ENCODE data around the gene TRUB1. TPM values are rescaled to one million over a fixed set of nuclear protein-coding genes. Genes with fewer than 3 reads are reported as not detected.

TRUB1 gene
- total and polyA plus RNA-seq, 2 of the 4 experiments (the other 2 are of a cell fraction) = 9.1 to 17.9 TPM

GRCh38 chr10:114914560-114914959 lies 23.4 kb upstream of the TRUB1 start:
- Histone ChIP-seq H2BK120ac (ENCODE audit: low read depth, low read length) (no peak overlapping the region), H3K27me3 (ENCODE audit: control insufficient read depth, insufficient read depth, low read length) (peaks cover 2% of the 10 kb centered on the region; the same call in 1 of the 2 replicates), H3K18ac (ENCODE audit: low read depth, low read length) (no peak overlapping the region), H2BK5ac (ENCODE audit: low read depth, low read length, poor library complexity, severe bottlenecking) (no peak overlapping the region), H3K14ac (replicated peaks; ENCODE audit: low read depth, low read length) (no peak overlapping the region), H3K23ac (ENCODE audit: low read depth, low read length) (no peak overlapping the region), H4K91ac (ENCODE audit: insufficient read depth, low read depth, low read length) (no peak overlapping the region), H4K20me1 (ENCODE audit: insufficient read depth, low read length) (no peaks in the 10 kb centered on the region), H3K36me3 (ENCODE audit: control insufficient read depth, insufficient read depth, low read length) (no peaks in the 10 kb centered on the region), H2BK15ac (ENCODE audit: low read depth, low read length) (no peak overlapping the region), H2AK9ac (replicated peaks; ENCODE audit: low read depth, low read length, poor library complexity) (no peak overlapping the region), H3K79me1 (ENCODE audit: low read depth in 1 of 2, low read length in 2 of 2) (no peaks in the 10 kb centered on the region), H2AFZ (replicated peaks; ENCODE audit: low read length, poor library complexity) (no peak overlapping the region), H3K56ac (ENCODE audit: extremely low read depth, insufficient read depth, low read length) (no peak overlapping the region), H3K9me1 (ENCODE audit: insufficient read depth, low read length) (no peaks in the 10 kb centered on the region), H3K4me3 (ENCODE audit: insufficient read depth, low read depth, low read length) (no peak overlapping the region), H3K4ac (ENCODE audit: low read depth, low read length) (no peak overlapping the region), H3K4me1 (ENCODE audit: control insufficient read depth, insufficient read depth, low read length) (no peaks in the 10 kb centered on the region), H3K9ac (ENCODE audit: low read depth, low read length) (no peak overlapping the region), H3K27ac (ENCODE audit: insufficient read depth, low read length) (no peak overlapping the region), H3K9me3 (ENCODE audit: control insufficient read depth, insufficient read depth, low read length) (no peaks in the 10 kb centered on the region), H2BK20ac (ENCODE audit: low read depth, low read length) (no peak overlapping the region), H2AK5ac (ENCODE audit: low read depth, low read length) (no peak overlapping the region), H3K4me2 (ENCODE audit: low read depth, low read length) (no peak overlapping the region), H4K8ac (ENCODE audit: low read depth in 2 of 2, low read length in 2 of 2) (no peak overlapping the region), H4K5ac (ENCODE audit: low read depth, low read length) (no peak overlapping the region)
- BruUV-seq (replicated peaks) = no TSS peak
- POLR2A ChIA-PET (ENCODE audit: unreplicated experiment) = no interaction called here
- dilution Hi-C loops (cut with HindIII; ENCODE audit: low sequenced_read_pairs, unreplicated experiment) (no loop called here), intact Hi-C loops (cut with micrococcal nuclease) (no loop called here), in situ Hi-C loops (cut with MboI; ENCODE audit: low sequenced_read_pairs) (no loop called here)
- ATAC-seq (ENCODE audit: low read depth) (no peak), DNase-seq (no peak)
- no peak for TF ChIP-seq FOS (IDR thresholded peaks at IDR 0.05; ENCODE audit: low read depth, low read length)
- no peak for TF ChIP-seq CEBPB (IDR thresholded peaks at IDR 0.05; ENCODE audit: low read depth, low read length)
- TF ChIP-seq RFX5 (IDR thresholded peaks at IDR 0.05; ENCODE audit: low read depth, low read length) = no peak
- no peak for TF ChIP-seq NFE2L2 (IDR thresholded peaks at IDR 0.05; ENCODE audit: low read depth, low read length)
- no peak for TF ChIP-seq CTCF (conservative IDR thresholded peaks at IDR 0.05; ENCODE audit: low read depth, low read length)
- no peak for TF ChIP-seq RCOR1 (IDR thresholded peaks at IDR 0.05; ENCODE audit: insufficient replicate concordance, low read length)
- no peak for TF ChIP-seq MXI1 (IDR thresholded peaks at IDR 0.05; ENCODE audit: borderline replicate concordance, low read depth, low read length)
- TF ChIP-seq CHD1 (IDR thresholded peaks at IDR 0.05; ENCODE audit: low read depth, low read length) = no peak
- TF ChIP-seq RAD21 (IDR thresholded peaks at IDR 0.05; ENCODE audit: low read length) = no peak
- no peak for TF ChIP-seq POLR2A (IDR thresholded peaks at IDR 0.05; ENCODE audit: low read depth, low read length)
- no peak for TF ChIP-seq BHLHE40 (IDR thresholded peaks at IDR 0.05; ENCODE audit: low read depth, low read length)
- no peak for TF ChIP-seq MAFK (IDR thresholded peaks at IDR 0.05; ENCODE audit: low read depth, low read length)
- no CpG with 5 or more reads among the region's 3 CpGs for WGBS, 2 experiments (ENCODE audit: extremely low coverage in 2 of 2, insufficient read length in 1 of 2)
- CTCF ChIA-PET = no interaction called here
